Spleen (tissue), 11 donors: ENCODE measurements around the gene GNAI2. TPM values are rescaled to one million over a fixed set of nuclear protein-coding genes. Genes with fewer than 3 reads are reported as not detected.
A peak's percentile ranks its signal among the peaks of the same experiment; 100 is the strongest.

ENCODE experiments used
- DNase-seq: peaks from one replicate; pipeline ENCODE4 v3.0.0-alpha.2; 2020
- H3K27ac ChIP-seq, 8 donors: fragments of 200-600 bp; sonication (generic) in 7 of 8; 1 replicate in 4 of 8; 2 replicates in 4 of 8; pipeline versions ENCODE4 v1.5.0 to v1.8.0; 2016 to 2021; ENCODE audit warnings: inconsistent platforms in 4 of 8, mild to moderate bottlenecking in 4 of 8, moderate library complexity in 1 of 8
- H3K27me3 ChIP-seq, 7 donors: fragments of 200-600 bp; sonication (generic) in 6 of 7; replicated peaks in 1 of 7; 1 replicate in 4 of 7; 2 replicates in 3 of 7; pipeline versions ENCODE4 v1.5.0 to v1.8.0; 2016 to 2021; ENCODE audit warnings: inconsistent platforms in 3 of 7, mild to moderate bottlenecking in 1 of 7
- H3K36me3 ChIP-seq, 6 donors: fragments of 200-600 bp; sonication (generic) in 5 of 6; 1 replicate in 4 of 6; 2 replicates in 2 of 6; pipeline versions ENCODE4 v1.5.0 to v1.8.0; 2016 to 2021; ENCODE audit warnings: inconsistent platforms in 2 of 6
- H3K4me1 ChIP-seq, 6 donors: fragments of 200-600 bp; sonication (generic) in 5 of 6; 1 replicate in 3 of 6; 2 replicates in 3 of 6; pipeline versions ENCODE4 v1.5.0 to v1.8.0; 2016 to 2021; ENCODE audit warnings: inconsistent platforms in 3 of 6
- H3K4me3 ChIP-seq, 8 donors: fragments of 200-600 bp; sonication (generic) in 7 of 8; 1 replicate in 4 of 8; 2 replicates in 4 of 8; pipeline versions ENCODE4 v1.5.0 to v1.8.0; 2016 to 2021; ENCODE audit warnings: inconsistent platforms in 4 of 8, mild to moderate bottlenecking in 4 of 8, moderate library complexity in 2 of 8
- H3K9me3 ChIP-seq, 8 donors: fragments of 200-600 bp; sonication (generic) in 7 of 8; 1 replicate in 4 of 8; 2 replicates in 4 of 8; pipeline versions ENCODE4 v1.5.0 to v1.8.0; 2016 to 2021; ENCODE audit warnings: inconsistent platforms in 4 of 8
- POLR2A ChIP-seq, 3 donors: fragments of 450-650 bp; IDR thresholded peaks; one replicate each; pipeline ENCODE4 v1.5.1; 2017; ENCODE audit warnings: antibody characterized with exemption in 3 of 3, mild to moderate bottlenecking in 1 of 3
- POLR2AphosphoS5 ChIP-seq, 3 donors: sonication (generic); formaldehyde crosslinking; IDR thresholded peaks; one replicate each; pipeline ENCODE4 v1.5.1; 2017; ENCODE audit warnings: antibody characterized with exemption in 3 of 3
- WGBS, 5 donors: extraction: QIAGEN DNeasy Blood & Tissue Kit in 3 of 5; methylation state at CpG; one replicate each; pipeline versions ENCODE4 v1.1.5 to v1.1.7; 2013 to 2018; 5-methylcytosine and 5-hydroxymethylcytosine counted together
- intact Hi-C: fragments of 100-400 bp; cut with DNase I; formaldehyde crosslinking; loops from one replicate; pipeline ENCODE4 v1.15.0; 2023; ENCODE audit warnings: low total_unique reads
- polyA plus RNA-seq, 3 donors: library from polyadenylated mRNA; stranded (reverse); fragments of 200-250 nt; gene quantifications; one replicate each; pipeline ENCODE4 v1.2.1, GENCODE V29; 2013
- total RNA-seq, 7 donors: library from RNA; depleted of rRNA in 3 of 7; stranded (reverse); fragments of >200 nt in 3 of 7; fragmentation: NEBNext Ultra II Directional in 4 of 7; extraction: Animal tissue kit (Norgen Biotek cat#: 25700) in 4 of 7; gene quantifications; one replicate each; pipeline versions ENCODE4 v1.1.0 to v1.2.1, GENCODE V29; 2016 to 2021
- TF ChIP-seq, protein P1 (sequence below), 11 experiments: fragments of 200-600 bp in 7 of 11; fragments of 450-650 bp in 4 of 11; sonication (generic) in 4 of 11; IDR thresholded peaks in 8 of 11; conservative IDR thresholded peaks in 3 of 11; 1 replicate in 7 of 11; 2 replicates in 4 of 11; pipeline versions ENCODE4 v1.4.0 to v1.8.0; 2016 to 2021; ENCODE audit warnings: antibody characterized with exemption in 11 of 11, inconsistent platforms in 4 of 11, mild to moderate bottlenecking in 1 of 11
- donor health status: healthy with polysubstance abuse.
- donor health status: DM: no; HTN: no; CAD: no; lungs with moderate emphysema.
- donor health status: DM: no; HTN: no; CAD: no.
- donor health status: Bipolar disorder and iron deficiency.
- donor health status: healthy.
- donor health status: DM: no; HTN: no; CAD: no.
- donor health status: DM: yes; HTN: yes; CAD: no.

GNAI2 gene
- total and polyA plus RNA-seq, 10 donors: 147 to 466 (median 360) TPM

GRCh38 chr3:50245251-50245745, 9.3 kb downstream of the GNAI2 start:
- Histone ChIP-seq H3K36me3 (peaks cover 0 to 77% (median 16%) of the 10 kb centered on the region in 6 donors), H3K9me3 (no peaks in the 10 kb centered on the region), H3K27ac (peak overlapping the region; percentile 86 to 99 (median 96)), H3K4me3 (peak overlapping the region in 6 of 8 donors; percentile 34 to 67 (median 40)), H3K27me3 (no peaks in the 10 kb centered on the region), H3K4me1 (peaks cover 98 to 100% (median 100%) of the 10 kb centered on the region in 6 donors)
- TF ChIP-seq POLR2A (IDR thresholded peaks at IDR 0.05) (no peak), POLR2AphosphoS5 (IDR thresholded peaks at IDR 0.05) (no peak)
- TF ChIP-seq, protein P1, sequence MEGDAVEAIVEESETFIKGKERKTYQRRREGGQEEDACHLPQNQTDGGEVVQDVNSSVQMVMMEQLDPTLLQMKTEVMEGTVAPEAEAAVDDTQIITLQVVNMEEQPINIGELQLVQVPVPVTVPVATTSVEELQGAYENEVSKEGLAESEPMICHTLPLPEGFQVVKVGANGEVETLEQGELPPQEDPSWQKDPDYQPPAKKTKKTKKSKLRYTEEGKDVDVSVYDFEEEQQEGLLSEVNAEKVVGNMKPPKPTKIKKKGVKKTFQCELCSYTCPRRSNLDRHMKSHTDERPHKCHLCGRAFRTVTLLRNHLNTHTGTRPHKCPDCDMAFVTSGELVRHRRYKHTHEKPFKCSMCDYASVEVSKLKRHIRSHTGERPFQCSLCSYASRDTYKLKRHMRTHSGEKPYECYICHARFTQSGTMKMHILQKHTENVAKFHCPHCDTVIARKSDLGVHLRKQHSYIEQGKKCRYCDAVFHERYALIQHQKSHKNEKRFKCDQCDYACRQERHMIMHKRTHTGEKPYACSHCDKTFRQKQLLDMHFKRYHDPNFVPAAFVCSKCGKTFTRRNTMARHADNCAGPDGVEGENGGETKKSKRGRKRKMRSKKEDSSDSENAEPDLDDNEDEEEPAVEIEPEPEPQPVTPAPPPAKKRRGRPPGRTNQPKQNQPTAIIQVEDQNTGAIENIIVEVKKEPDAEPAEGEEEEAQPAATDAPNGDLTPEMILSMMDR (IDR thresholded peaks at IDR 0.05 in 8 of 11, conservative IDR thresholded peaks at IDR 0.05 in 3 of 11): no peak
- DNase-seq: peak; percentile 81
- intact Hi-C loops: no loop called here
- 60 to 71% (median 70%) methylated on average over 8 to 16 of the region's 16 CpGs for WGBS, 5 donors

DNA sequence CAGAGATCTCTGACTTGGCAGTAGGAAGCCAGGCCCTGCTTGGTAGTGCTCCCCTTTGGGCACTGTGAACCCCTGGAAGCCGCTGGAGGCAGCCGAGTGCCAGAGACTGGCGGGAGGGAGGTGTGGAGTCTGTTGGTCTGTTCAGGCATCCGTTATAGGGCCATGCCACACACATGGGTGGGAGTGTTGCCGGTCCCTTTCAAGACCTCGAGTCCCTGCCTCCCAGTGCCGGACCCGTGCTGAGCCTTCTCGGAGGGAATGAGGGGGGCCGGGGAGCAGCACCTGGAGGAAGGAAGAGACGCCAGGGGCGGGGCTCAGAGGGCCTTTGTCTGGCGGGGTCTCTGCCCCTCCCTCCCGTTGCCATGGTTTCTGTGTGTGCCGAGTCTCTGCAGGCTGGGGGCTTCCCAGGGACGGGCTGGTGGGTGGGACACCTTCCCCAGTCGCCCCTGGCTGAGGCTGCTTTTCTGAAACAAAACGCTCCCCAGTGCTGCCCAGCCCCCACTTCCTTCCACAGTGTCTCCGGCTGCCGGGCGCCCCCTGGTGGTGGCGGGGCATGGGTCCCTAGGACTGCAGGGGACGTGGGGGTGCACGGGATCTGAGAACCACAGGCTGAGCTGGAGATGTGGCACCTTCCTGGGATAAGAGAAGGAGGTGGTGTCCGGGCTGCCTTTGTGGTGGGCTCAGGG, 10.0 kb downstream of the GNAI2 start:
- Histone ChIP-seq H3K4me1 (peaks cover 98 to 100% (median 100%) of the 10 kb centered on the region in 6 donors), H3K36me3 (peaks cover 0 to 77% (median 19%) of the 10 kb centered on the region in 6 donors), H3K27ac (peak overlapping the region; percentile 86 to 99 (median 96)), H3K4me3 (peak overlapping the region; percentile 19 to 67 (median 37)), H3K9me3 (no peaks in the 10 kb centered on the region), H3K27me3 (no peaks in the 10 kb centered on the region)
- intact Hi-C loops: no loop called here
- 1 to 2% (median 2%) methylated on average over 20 to 25 of the region's 25 CpGs for WGBS, 5 donors
- peak; percentile 99 for DNase-seq
- TF ChIP-seq, protein P1 (IDR thresholded peaks at IDR 0.05 in 8 of 11, conservative IDR thresholded peaks at IDR 0.05 in 3 of 11): peak; percentile 95 to 99 (median 98)
- peak; percentile 66 to 90 (median 80) for TF ChIP-seq POLR2AphosphoS5 (IDR thresholded peaks at IDR 0.05)
- no peak for TF ChIP-seq POLR2A (IDR thresholded peaks at IDR 0.05)

DNA sequence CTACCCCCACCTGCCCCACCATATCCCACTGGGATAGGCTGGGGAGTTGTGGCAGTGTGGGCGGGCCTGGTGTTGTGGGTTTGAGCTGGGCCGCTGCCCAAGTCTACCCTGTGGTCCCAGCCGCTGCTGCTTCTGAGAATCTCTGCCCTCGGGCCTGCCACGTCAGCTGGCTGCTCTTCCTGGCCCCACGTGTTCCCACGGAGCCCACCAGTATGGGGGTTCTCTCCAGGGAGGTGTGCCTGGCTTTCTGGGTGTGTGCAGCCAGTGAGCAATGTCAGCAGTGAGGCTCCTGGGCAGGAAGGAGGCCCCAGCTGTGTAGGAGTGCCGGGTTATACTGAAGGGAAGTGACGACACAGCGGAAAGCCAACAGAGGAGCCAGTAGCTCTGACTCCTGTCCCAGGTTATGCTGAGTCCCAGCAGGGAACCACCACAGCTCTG, 10.5 kb downstream of the GNAI2 start:
- H3K27ac ChIP-seq: peak overlapping the region; percentile 86 to 99 (median 96)
- no peak for TF ChIP-seq POLR2A (IDR thresholded peaks at IDR 0.05)
- TF ChIP-seq, protein P1 (IDR thresholded peaks at IDR 0.05 in 8 of 11, conservative IDR thresholded peaks at IDR 0.05 in 3 of 11): peak in 7 of 11 experiments; percentile 3 to 79 (median 63)
- peak; percentile 3 to 40 (median 4) for TF ChIP-seq POLR2AphosphoS5 (IDR thresholded peaks at IDR 0.05)
- H3K9me3 ChIP-seq: no peaks in the 10 kb centered on the region
- H3K4me3 ChIP-seq: peak overlapping the region; percentile 19 to 67 (median 37)
- intact Hi-C loops: no loop called here
- DNase-seq: peak; percentile 91
- H3K36me3 ChIP-seq: peaks cover 0 to 77% (median 21%) of the 10 kb centered on the region in 6 donors
- WGBS, 5 donors: 3 to 10% (median 7%) methylated on average over 5 to 10 of the region's 10 CpGs
- H3K27me3 ChIP-seq: no peaks in the 10 kb centered on the region
- H3K4me1 ChIP-seq: peaks cover 97 to 100% (median 100%) of the 10 kb centered on the region in 6 donors

- Histone ChIP-seq H3K27me3 (no peaks in the 10 kb centered on the region), H3K9me3 (no peaks in the 10 kb centered on the region), H3K4me1 (peaks cover 85 to 100% (median 100%) of the 10 kb centered on the region in 6 donors), H3K4me3 (peak overlapping the region in 1 of 8 donors; percentile 21), H3K27ac (peak overlapping the region; percentile 70 to 99 (median 96)), H3K36me3 (peaks cover 0 to 91% (median 39%) of the 10 kb centered on the region in 6 donors)
- peak; percentile 87 for DNase-seq
- intact Hi-C loops: no loop called here
- peak; percentile 79 to 84 (median 83) for TF ChIP-seq POLR2AphosphoS5 (IDR thresholded peaks at IDR 0.05)
- TF ChIP-seq, protein P1 (IDR thresholded peaks at IDR 0.05 in 8 of 11, conservative IDR thresholded peaks at IDR 0.05 in 3 of 11): peak in 1 of 11 experiments; percentile 9
- TF ChIP-seq POLR2A (IDR thresholded peaks at IDR 0.05): no peak
- WGBS, 5 donors: 26 to 46% (median 34%) methylated on average over 3 of the region's 3 CpGs
Observed at GRCh38 chr3:50248387-50248786, 12.4 kb downstream of the GNAI2 start.
